OCI-LY1 (cell line): Measurements from ENCODE around the gene XRRA1.

Experiments used
- CTCF ChIP-seq: fragments of 200-600 bp; sonication (generic), shearing (Covaris generic); IDR thresholded peaks from 2 replicates; pipeline ENCODE4 v1.5.1; 2017; ENCODE audit warnings: mild to moderate bottlenecking, antibody characterized with exemption, low read length, moderate library complexity, mixed read lengths
- EZH2 ChIP-seq: fragments of 200-600 bp; sonication (generic), shearing (Covaris generic); IDR thresholded peaks from 2 replicates; pipeline ENCODE4 v1.8.0; 2017; ENCODE audit warnings: borderline replicate concordance, mixed run types, mild to moderate bottlenecking, antibody characterized with exemption, low read length, moderate library complexity, mixed read lengths

- no peak for TF ChIP-seq CTCF
- no peak for TF ChIP-seq EZH2
Measured at GRCh38 chr11:74951226-74951625, 2.3 kb upstream of the XRRA1 start.
